GM10248 (cell line): ENCODE measurements around the gene NANS.
"Not testable (repeated sequence)": the region's sequence is repeated elsewhere in the genome, so short reads cannot be mapped to it uniquely, and the experiment has no call there.

Experiments used
- CTCF ChIA-PET: fragments of 300-600 bp; sonication (Branson Sonifier 250); formaldehyde crosslinking; extraction: SDS; loops from one replicate; lab custom pipeline; 2021; ENCODE audit warnings: antibody characterized with exemption; lab: Yijun Ruan, JAX
- POLR2A ChIA-PET: fragments of 350-650 bp; sonication (Branson Sonifier 250); formaldehyde crosslinking; extraction: SDS; loops from one replicate; lab custom pipeline; 2020; ENCODE audit warnings: antibody characterized with exemption; lab: Yijun Ruan, JAX
- DNase-seq: peaks from one replicate; pipeline ENCODE4 v3.0.0; 2012; ENCODE audit errors: extremely low spot score
- TF ChIP-seq, protein P1 (sequence below): IDR thresholded peaks from 2 replicates; pipeline ENCODE4 v1.5.1; 2012; ENCODE audit warnings: mild to moderate bottlenecking, low read depth; ENCODE audit errors: extremely low read depth, missing control alignments, control extremely low read depth

The NANS gene

DNA sequence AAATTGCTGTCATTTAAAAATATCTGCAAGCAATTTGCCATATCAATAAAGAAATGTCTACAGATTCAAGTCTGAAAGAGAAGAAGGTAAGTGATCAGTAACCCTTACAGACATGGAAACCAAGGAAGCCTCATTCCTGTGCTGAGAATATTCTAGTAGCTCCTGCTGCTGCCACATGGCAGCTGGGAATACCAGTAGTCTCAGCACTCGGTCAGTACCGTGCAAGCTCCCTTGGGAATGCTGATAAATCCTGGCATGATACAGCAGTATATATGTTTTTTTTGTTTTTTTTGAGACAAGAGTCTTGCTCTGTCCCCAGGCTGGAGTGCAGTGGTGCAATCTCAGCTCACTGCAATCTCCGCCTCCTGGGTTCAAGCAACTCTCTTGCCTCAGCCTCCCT is 27.9 kb downstream of the NANS start:
- DNase-seq = no peak
- ChIA-PET POLR2A (no interaction called here), CTCF (interaction anchor here (0.6 to 4.5 kb wide), 6 partner anchors 10 to 98 kb away, joined by 3 to 25 read pairs (median 4); no protein-coding TSS in a partner anchor)
- TF ChIP-seq, protein P1, sequence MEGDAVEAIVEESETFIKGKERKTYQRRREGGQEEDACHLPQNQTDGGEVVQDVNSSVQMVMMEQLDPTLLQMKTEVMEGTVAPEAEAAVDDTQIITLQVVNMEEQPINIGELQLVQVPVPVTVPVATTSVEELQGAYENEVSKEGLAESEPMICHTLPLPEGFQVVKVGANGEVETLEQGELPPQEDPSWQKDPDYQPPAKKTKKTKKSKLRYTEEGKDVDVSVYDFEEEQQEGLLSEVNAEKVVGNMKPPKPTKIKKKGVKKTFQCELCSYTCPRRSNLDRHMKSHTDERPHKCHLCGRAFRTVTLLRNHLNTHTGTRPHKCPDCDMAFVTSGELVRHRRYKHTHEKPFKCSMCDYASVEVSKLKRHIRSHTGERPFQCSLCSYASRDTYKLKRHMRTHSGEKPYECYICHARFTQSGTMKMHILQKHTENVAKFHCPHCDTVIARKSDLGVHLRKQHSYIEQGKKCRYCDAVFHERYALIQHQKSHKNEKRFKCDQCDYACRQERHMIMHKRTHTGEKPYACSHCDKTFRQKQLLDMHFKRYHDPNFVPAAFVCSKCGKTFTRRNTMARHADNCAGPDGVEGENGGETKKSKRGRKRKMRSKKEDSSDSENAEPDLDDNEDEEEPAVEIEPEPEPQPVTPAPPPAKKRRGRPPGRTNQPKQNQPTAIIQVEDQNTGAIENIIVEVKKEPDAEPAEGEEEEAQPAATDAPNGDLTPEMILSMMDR = no peak

DNA sequence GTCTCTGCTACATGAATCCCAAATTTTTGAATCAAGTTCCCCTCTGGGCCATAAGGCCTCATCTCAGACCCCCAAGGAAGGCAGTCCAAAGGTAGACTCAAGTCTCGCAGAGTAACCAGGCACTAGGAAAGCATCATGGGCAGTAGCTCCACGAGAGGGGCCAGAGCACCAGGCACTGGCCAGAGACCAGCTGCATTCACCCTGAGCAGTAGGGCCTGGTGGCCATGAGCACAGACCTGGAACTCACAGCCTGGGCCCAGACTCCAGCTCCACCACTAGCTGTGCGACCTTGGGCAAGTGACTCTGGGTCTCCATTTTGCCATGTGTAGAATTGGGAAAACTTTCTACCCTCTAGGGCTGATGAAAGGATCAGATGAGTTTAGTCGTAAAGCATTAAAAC is 28.5 kb downstream of the NANS start:
- no peak for DNase-seq
- ChIA-PET POLR2A (no interaction called here), CTCF (interaction anchor here (2.0 to 4.5 kb wide), 2 partner anchors 11 to 50 kb away, joined by 4 to 25 read pairs; no protein-coding TSS in a partner anchor)
- TF ChIP-seq, protein P1 = no peak

DNA sequence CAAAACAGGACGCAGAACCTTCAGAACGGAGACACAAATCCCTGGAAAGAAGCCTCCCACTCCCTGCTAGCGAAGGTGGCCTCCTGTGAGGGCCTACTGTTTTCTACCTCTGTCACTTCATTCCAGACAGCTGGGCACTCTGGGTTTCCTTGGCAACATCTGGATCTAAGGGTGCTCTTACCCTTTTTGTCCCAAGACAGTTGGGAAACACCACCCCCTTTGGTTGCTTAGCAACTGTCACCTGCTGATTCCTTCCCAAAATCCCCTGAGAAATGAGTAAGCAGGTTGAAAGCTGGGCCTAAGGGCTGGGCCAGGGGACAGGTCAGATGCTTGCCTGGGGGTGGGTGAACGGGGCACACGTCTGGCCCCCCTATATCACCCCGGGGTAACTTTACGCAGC is 29.4 kb downstream of the NANS start:
- no peak for DNase-seq
- ChIA-PET POLR2A (no interaction called here), CTCF (interaction anchor here (0.8 to 4.5 kb wide), 7 partner anchors 9 to 177 kb away, joined by 3 to 25 read pairs (median 4); no protein-coding TSS in a partner anchor)
- TF ChIP-seq, protein P1 = no peak

DNA sequence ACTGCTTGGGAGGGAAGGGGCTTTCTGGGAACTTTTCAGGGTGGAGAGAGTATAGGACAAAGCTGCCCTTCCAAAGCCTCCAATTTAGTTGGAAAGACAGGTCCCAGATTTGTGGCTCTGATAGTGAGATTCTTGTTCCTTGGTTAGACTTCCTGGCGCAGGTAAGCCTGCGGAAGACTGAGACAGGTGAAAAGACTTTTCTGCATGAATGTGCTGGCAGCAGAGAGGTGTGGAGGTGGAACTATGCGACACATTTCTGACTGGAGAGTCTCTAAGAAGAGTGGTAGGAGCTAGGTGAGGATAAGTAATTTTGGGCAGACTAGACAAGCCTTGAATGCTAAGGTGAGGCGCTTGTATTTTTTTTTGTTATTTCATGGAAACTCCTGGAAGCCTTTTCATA is 29.9 kb downstream of the NANS start:
- DNase-seq = no peak
- CTCF ChIA-PET = interaction anchor here (0.8 to 4.5 kb wide), 6 partner anchors 8 to 176 kb away, joined by 3 to 25 read pairs (median 4); no protein-coding TSS in a partner anchor
- TF ChIP-seq, protein P1 = no peak
- POLR2A ChIA-PET = no interaction called here

DNA sequence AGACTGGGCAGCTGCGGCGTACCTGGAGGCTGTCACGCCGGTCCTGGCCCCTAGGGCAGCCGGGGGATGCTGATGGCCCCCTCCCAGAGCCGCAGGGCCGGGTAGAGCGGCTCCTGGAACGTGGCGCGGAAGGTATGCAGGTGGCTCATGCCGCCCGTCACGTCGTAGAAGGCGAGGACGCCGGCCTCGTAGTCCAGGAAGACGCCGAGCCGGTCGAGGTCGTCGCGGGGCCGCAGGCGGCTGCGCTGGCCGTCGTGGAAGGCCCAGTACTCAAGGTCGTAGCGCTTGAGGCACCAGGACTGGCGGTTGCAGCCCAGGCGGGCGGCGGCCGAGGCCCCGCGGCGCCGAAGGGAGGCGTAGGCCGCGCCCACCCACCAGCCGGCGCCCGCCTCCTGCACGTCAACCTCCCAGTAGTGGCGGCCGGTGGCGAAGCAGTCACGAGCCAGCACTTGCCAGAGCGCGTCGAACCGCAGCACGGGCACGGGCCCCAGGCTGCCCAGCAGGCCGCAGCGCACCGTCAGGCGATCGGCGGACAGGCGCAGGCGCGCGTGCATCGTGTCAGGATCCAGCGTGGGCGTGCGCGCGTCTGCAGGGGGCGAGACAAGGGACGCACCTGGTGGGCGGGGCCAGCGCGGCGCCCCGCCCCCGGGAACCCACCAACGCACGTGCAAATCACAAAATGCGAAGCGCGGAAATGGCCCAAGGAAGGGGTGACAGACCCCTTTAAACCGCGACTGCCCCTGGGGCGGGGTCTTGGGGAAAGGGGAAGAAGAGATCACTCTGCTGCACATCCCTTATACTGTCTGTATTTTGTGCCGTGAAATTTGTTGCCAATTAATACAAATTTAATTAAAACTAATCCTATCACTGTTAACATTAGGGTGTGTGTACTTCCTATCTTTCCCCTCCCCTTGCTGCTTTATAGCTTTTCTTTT is 31.2 kb downstream of the NANS start:
- ChIA-PET POLR2A (no interaction called here), CTCF (interaction anchor here (0.8 to 2.8 kb wide), 5 partner anchors 14 to 175 kb away, joined by 3 to 10 read pairs (median 6); partner anchors contain the start of gene TBC1D2)
- peak; percentile 53 for DNase-seq
- TF ChIP-seq, protein P1 = no peak

DNA sequence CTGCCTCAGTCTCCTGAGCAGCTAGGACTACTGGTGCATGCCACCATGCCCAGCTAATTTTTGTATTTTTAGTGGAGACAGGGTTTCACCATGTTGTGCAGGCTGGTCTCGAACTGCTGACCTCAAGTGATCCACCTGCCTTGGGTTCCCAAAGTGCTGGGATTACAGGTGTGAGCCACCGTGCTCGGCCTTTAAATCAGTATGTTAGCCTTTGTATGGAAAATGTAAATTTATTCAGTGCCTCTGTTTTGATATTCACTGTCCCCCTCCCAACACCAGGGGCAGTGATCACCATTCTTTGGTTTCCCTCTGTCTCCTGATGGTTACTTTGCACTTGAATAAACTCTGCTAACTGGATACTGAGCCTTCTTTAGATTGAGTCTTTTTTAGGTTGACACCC is 34.1 kb downstream of the NANS start:
- TF ChIP-seq, protein P1 = peak; percentile 12
- CTCF ChIA-PET = interaction anchor here (1.1 to 2.8 kb wide), 6 partner anchors 10 to 165 kb away, joined by 3 to 8 read pairs (median 4); partner anchors contain the start of gene TBC1D2
- POLR2A ChIA-PET, DNase-seq: not testable (repeated sequence)
